Thoracic aorta (tissue), 2 donors: Measurements from ENCODE around the gene MYRIP. TPM values are rescaled to one million over a fixed set of nuclear protein-coding genes. Genes with fewer than 3 reads are reported as not detected.

Experiments
- ATAC-seq: fragments of 150-250 bp; one replicate; pipeline ENCODE4 v1.8.0; 2017; ENCODE audit warnings: low read depth; ENCODE audit not compliant: insufficient number of reproducible peaks, low FRiP score
- DNase-seq: peaks from one replicate; pipeline ENCODE4 v3.0.0-alpha.2; 2020; ENCODE audit warnings: low spot score
- H3K27ac ChIP-seq, 2 donors: fragments of 200-600 bp; sonication (generic); 1 replicate in 1 of 2; 2 replicates in 1 of 2; pipeline ENCODE4 v1.5.1; 2016; ENCODE audit warnings: mild to moderate bottlenecking in 2 of 2, moderate library complexity in 2 of 2
- H3K27me3 ChIP-seq: fragments of 200-600 bp; sonication (generic); replicated peaks from 2 replicates; pipeline ENCODE4 v1.6.0; 2016; ENCODE audit warnings: mild to moderate bottlenecking; ENCODE audit not compliant: insufficient read depth
- H3K36me3 ChIP-seq: fragments of 200-600 bp; sonication (generic); one replicate; pipeline ENCODE4 v1.5.1; 2016
- H3K4me1 ChIP-seq, 2 donors: fragments of 200-600 bp; sonication (generic); 1 replicate in 1 of 2; 2 replicates in 1 of 2; pipeline versions ENCODE4 v1.5.1 to v1.6.0; 2016; ENCODE audit warnings: low read depth in 2 of 2, mild to moderate bottlenecking in 1 of 2; ENCODE audit not compliant: control insufficient read depth in 1 of 2
- H3K4me3 ChIP-seq: fragments of 200-600 bp; sonication (generic); 2 replicates; pipeline ENCODE4 v1.5.1; 2016; ENCODE audit warnings: mild to moderate bottlenecking
- H3K9me3 ChIP-seq: fragments of 200-600 bp; sonication (generic); 2 replicates; pipeline ENCODE4 v1.5.1; 2016
- CTCF ChIP-seq: fragments of 200-600 bp; sonication (generic); IDR thresholded peaks from one replicate; pipeline ENCODE4 v1.5.1; 2019; ENCODE audit warnings: antibody characterized with exemption
- total RNA-seq, 2 donors: library from RNA; depleted of rRNA; stranded (reverse); fragments of >200 nt; gene quantifications; one replicate each; pipeline versions ENCODE4 v1.1.0 to v1.2.3, GENCODE V29; 2016

The MYRIP gene
- total RNA-seq, 2 donors from 2014 or later = 1.5 to 5.1 TPM

- no peak for DNase-seq
- Histone ChIP-seq H3K9me3 (no peaks in the 10 kb centered on the region), H3K4me1 (peaks cover 0 to 22% of the 10 kb centered on the region in 2 donors), H3K27me3 (no peaks in the 10 kb centered on the region), H3K4me3 (no peak overlapping the region), H3K36me3 (no peaks in the 10 kb centered on the region), H3K27ac (no peak overlapping the region)
- ATAC-seq = no peak
- no peak for TF ChIP-seq CTCF
These were observed 199.4 kb downstream of the MYRIP start for GRCh38 chr3:40008796-40009195.

- no peak for ATAC-seq
- H3K36me3 ChIP-seq = no peaks in the 10 kb centered on the region
- H3K4me1 ChIP-seq = peaks cover 0 to 22% of the 10 kb centered on the region in 2 donors
- H3K27ac ChIP-seq = peak overlapping the region in 1 of 2 donors; percentile 4
- H3K4me3 ChIP-seq = no peak overlapping the region
- no peaks in the 10 kb centered on the region for H3K27me3 ChIP-seq
- no peak for DNase-seq
- H3K9me3 ChIP-seq = no peaks in the 10 kb centered on the region
- no peak for TF ChIP-seq CTCF
These were observed 200.6 kb downstream of the MYRIP start for GRCh38 chr3:40009991-40010390.

GRCh38 chr3:40012381-40012780 lies 203.0 kb downstream of the MYRIP start:
- Histone ChIP-seq H3K4me1 (peaks cover 0 to 22% of the 10 kb centered on the region in 2 donors), H3K36me3 (no peaks in the 10 kb centered on the region), H3K27ac (no peak overlapping the region), H3K9me3 (no peaks in the 10 kb centered on the region), H3K4me3 (no peak overlapping the region), H3K27me3 (no peaks in the 10 kb centered on the region)
- DNase-seq (no peak), ATAC-seq (no peak)
- TF ChIP-seq CTCF = no peak

- Histone ChIP-seq H3K9me3 (no peaks in the 10 kb centered on the region), H3K4me1 (no peaks in the 10 kb centered on the region), H3K27me3 (no peaks in the 10 kb centered on the region), H3K4me3 (no peak overlapping the region), H3K27ac (no peak overlapping the region), H3K36me3 (no peaks in the 10 kb centered on the region)
- DNase-seq = no peak
- no peak for ATAC-seq
- no peak for TF ChIP-seq CTCF
These were observed 207.0 kb downstream of the MYRIP start for GRCh38 chr3:40016391-40016790.

GRCh38 chr3:40018369-40018768 lies 209.0 kb downstream of the MYRIP start:
- ATAC-seq = no peak

More at GRCh38 chr3:40018369-40018768, 209.0 kb downstream of the MYRIP start:
- Histone ChIP-seq H3K36me3 (no peaks in the 10 kb centered on the region), H3K4me3 (no peak overlapping the region), H3K27ac (no peak overlapping the region), H3K9me3 (no peaks in the 10 kb centered on the region), H3K27me3 (no peaks in the 10 kb centered on the region), H3K4me1 (no peaks in the 10 kb centered on the region)
- TF ChIP-seq CTCF = no peak
- no peak for DNase-seq
